GM19452 (cell line): Measurements from ENCODE around the gene LSM4.
"Not testable (repeated sequence)": the region's sequence is repeated elsewhere in the genome, so short reads cannot be mapped to it uniquely, and the experiment has no call there.

ENCODE experiments used
- ATAC-seq: cut with Tn5 transposase; IDR thresholded peaks from one replicate; pipeline ENCODE4 v1.9.1; 2021; ENCODE audit not compliant: unreplicated experiment

LSM4 gene

GRCh38 chr19:18340990-18341868, 18.4 kb upstream of the LSM4 start:
- ATAC-seq = no peak

DNA sequence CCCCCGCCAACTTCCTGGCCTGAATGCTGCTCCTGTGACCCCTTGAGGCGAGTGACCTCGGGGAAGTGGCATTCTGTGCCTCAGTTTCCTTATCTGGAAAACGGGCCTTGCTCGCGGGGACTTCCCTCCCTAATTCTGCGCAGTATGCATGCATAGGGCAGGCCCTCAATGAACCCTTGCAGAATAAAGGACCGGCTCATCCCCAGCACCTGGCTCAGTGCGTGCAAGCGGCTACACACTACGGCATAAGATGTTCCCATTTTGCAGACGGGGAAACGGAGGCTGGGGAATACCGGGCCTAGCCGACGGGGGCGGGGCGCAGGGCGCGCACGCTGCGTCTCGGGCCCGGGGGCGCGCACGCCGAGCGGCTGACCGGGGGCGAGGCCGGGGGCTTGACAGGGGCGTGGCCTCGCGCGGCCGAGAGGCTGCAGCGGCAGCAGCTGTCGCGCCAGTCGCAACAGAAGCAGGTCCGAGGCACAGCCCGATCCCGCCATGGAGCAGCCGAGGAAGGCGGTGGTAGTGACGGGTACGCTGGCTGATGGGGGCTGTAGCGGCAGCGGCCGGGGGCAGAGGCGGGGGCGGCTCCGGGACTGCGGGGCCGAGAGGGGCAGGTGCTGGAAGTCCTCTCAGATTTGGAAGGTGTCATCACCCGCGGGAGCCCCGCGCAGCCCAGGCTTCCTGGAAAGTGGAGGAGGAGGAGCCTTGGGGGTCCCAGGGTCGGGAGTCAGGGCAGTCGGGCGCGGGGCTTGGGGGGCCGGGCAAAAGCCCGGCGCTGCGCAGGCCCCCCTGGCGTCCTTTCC, 17.5 kb upstream of the LSM4 start, which contains the start of gene PGPEP1:
Gene PGPEP1 (plus strand): TSS at position 409 of the 800 bp plus-strand sequence. CDS start 84 bp downstream, at position 493.
- no peak for ATAC-seq

GRCh38 chr19:18339723-18340122, 16.8 kb upstream of the LSM4 start:
- ATAC-seq = no peak

DNA sequence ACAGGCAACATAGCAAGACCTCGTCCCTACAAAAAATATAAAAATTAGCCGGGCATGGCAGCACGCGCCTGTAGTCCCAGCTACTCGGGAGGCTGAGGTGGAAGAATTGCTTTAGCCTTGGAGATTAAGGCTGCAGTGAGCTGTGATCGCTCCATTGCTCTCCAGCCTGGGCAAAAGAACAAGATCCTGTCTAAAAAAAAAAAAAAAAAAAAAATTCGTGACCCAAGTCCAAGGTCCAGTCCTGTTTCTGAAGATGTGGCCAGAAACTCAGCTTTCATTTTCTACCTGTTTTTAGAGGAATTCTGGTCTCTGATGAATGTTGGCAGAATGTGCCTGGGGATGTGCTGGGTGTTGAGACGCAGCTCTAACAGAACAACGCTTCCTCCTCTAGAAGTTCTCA, 15.7 kb upstream of the LSM4 start:
- no peak for ATAC-seq

DNA sequence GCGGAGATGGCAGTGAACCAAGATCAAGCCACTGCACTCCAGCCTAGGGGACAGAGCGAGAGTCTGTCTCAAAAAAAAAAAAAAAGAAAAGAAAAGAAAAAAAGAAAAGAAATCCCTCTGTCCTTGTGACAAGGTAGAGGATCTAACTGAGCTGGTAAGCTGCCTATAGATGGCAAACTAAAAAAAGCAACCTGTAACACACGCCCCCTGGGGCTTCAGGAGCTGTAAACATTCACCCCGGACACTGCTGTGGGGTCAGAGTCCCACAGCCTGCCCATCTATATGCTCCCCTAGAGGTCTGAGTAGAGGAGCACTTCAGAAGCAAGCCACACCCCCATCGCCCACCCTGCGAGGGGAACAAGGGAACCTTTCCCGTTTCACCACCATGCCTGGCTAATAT, 13.2 kb upstream of the LSM4 start:
- ATAC-seq = no peak

- ATAC-seq = no peak
Observed at GRCh38 chr19:18333680-18334079, 10.8 kb upstream of the LSM4 start.

GRCh38 chr19:18332917-18333530, 10.1 kb upstream of the LSM4 start:
- ATAC-seq = no peak

DNA sequence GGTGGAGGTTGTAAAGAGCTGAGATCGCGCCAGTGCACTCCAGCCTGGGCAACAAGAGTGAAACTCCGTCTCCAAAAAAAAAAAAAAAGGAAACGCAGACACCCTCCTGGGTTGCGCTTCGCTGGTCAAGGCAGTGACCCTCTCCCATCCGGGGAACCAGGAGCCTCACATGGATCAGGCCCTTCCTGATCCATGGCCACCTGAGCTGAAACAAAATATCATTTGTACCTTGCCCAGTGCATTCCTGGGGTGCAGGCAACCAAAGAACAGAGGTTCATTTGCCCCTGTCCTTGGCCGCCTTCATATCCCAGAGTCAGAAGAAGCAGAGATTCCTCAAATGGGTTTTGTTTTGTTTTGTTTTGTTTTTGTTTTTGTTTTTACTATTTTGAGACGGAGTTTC, 8.0 kb upstream of the LSM4 start:
- no peak for ATAC-seq

- no peak for ATAC-seq
Observed at GRCh38 chr19:18329035-18329376, 6.1 kb upstream of the LSM4 start.

GRCh38 chr19:18328340-18329034, 5.6 kb upstream of the LSM4 start:
- ATAC-seq = no peak

DNA sequence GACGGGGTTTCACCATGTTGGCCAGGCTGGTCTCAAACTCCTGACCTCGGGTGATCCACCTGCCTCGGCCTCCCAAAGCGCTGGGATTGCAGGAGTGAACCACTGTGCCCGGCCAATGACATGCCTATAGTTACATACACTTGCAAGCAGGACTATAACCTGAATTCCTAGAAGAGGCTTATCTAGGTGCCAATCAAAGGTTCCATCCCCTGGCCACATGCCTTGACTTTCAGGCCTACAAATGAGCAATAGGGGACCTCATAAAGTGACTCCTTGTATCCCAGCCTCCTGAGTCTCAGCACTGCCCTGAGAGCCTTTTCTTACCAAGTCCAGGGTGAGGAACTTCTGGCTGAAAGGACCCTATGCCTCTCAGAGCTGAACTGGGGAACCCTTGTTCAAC, 3.9 kb upstream of the LSM4 start:
- ATAC-seq = no peak

DNA sequence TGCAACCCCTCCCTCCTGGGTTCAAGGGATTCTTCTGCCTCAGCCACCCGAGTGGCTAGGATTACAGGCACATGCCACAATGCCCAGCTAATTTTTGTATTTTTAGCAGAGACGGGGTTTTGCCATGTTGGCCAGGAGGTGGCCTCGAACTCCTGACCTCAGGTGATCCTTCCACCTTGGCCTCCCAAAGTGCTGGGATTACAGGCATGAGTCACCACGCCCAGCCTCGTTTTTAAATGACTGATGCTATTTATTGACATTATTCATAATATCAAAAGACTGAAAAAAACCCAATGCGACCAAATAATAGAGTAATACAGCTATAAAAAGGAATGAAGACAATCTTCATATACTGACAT, 1.5 kb upstream of the LSM4 start:
- not testable (repeated sequence) for ATAC-seq

DNA sequence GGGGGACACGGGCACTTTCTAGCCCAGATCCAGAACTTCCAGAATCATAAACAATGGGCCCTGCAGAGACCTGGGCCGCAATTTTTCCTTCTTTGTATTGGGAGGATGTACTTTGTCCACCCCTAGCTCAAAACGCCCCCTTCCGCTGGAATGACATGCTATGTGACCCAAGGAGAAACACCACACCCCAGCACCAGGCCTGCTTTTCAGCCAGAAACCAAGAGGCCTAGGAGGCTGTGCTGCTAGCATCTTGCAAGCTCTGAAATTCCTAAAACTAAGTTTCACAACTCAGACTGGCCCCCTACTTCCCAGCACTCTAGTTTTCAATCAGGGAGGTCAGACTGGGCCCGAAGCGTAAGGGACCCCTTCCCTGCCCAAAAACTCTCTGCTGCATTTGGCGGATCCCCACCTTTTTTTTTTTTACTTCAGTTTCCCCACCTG, 538 bp downstream of the LSM4 start:
- no peak for ATAC-seq

- no peak for ATAC-seq
Observed at GRCh38 chr19:18321734-18322102, 1.2 kb downstream of the LSM4 start.

GRCh38 chr19:18320865-18321733, 1.8 kb downstream of the LSM4 start:
- ATAC-seq = no peak

DNA sequence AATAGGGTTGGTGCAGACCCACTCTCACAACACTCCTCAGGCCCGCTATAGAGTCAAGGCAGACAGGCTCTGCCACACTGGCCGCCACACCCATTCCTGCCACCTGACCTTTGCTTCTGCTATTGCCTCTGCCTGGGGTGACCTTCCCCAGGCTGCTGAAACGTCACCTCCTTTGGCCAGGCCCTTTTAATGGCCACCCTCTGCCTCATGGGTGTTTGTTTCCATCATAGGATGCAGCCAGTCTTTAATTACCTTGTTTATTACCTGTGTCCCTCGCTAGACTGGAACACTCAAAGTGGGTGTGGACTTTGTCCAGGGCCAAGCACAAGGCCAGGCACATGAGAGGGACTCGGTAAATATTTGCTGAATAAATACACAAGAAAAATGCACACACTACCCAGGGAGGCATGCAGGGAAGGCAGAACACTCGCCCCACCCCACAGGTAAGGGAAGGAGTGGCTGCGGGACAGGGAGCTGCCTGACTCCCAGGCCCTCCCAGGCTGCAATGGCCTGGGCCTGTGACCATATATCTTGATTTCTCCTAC, 3.2 kb downstream of the LSM4 start:
- ATAC-seq = no peak

- ATAC-seq = no peak
Observed at GRCh38 chr19:18317961-18318800, 4.7 kb downstream of the LSM4 start.

- no peak for ATAC-seq
Observed at GRCh38 chr19:18313398-18313797, 9.5 kb downstream of the LSM4 start.

GRCh38 chr19:18312092-18312534, 10.8 kb downstream of the LSM4 start:
- no peak for ATAC-seq
